Uterus (tissue), 2 donors: ENCODE data around the gene SUMO2.

ENCODE experiments used
- POLR2A ChIP-seq, 2 donors: fragments of 450-650 bp; IDR thresholded peaks; one replicate each; pipeline ENCODE4 v1.6.1; 2016; ENCODE audit warnings: antibody characterized with exemption in 2 of 2, mild to moderate bottlenecking in 1 of 2, moderate library complexity in 1 of 2
- TF ChIP-seq, protein P1 (sequence below), 4 experiments: fragments of 200-600 bp in 2 of 4; fragments of 450-650 bp in 2 of 4; sonication (generic) in 2 of 4; IDR thresholded peaks; one replicate each; pipeline ENCODE4 v1.5.1; 2016 to 2019; ENCODE audit warnings: antibody characterized with exemption in 4 of 4, mild to moderate bottlenecking in 2 of 4, moderate library complexity in 1 of 4

DNA sequence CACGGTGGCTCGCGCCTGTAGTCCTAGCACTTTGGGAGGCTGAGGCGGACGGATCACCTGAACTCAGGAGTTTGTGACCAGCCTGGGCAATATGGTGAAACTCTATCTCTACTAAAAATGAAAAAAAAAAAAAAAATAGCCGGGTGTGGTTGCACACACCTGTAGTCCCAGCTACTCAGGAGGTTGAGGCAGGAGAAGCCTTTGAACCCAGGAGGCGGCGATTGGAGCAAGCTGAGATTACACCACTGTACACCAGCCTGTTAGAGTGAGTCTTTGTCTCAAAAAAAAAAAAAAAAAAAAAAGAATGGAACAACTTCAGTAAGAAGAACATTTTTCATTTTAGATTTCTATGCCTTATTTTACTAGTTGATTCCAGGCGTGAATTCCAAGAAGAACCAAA lies 25.4 kb upstream of the SUMO2 start:
- TF ChIP-seq, protein P1, sequence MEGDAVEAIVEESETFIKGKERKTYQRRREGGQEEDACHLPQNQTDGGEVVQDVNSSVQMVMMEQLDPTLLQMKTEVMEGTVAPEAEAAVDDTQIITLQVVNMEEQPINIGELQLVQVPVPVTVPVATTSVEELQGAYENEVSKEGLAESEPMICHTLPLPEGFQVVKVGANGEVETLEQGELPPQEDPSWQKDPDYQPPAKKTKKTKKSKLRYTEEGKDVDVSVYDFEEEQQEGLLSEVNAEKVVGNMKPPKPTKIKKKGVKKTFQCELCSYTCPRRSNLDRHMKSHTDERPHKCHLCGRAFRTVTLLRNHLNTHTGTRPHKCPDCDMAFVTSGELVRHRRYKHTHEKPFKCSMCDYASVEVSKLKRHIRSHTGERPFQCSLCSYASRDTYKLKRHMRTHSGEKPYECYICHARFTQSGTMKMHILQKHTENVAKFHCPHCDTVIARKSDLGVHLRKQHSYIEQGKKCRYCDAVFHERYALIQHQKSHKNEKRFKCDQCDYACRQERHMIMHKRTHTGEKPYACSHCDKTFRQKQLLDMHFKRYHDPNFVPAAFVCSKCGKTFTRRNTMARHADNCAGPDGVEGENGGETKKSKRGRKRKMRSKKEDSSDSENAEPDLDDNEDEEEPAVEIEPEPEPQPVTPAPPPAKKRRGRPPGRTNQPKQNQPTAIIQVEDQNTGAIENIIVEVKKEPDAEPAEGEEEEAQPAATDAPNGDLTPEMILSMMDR (IDR thresholded peaks at IDR 0.05), result no peak
- no peak for TF ChIP-seq POLR2A (IDR thresholded peaks at IDR 0.05)
